ENCODE results near the gene SAP30. TPM values are rescaled to one million over a fixed set of nuclear protein-coding genes. Genes with fewer than 3 reads are reported as not detected.

The SAP30 gene
- total and polyA plus RNA-seq, 2 experiments from 2014 or later, result 9.3 to 16.5 TPM

DNA sequence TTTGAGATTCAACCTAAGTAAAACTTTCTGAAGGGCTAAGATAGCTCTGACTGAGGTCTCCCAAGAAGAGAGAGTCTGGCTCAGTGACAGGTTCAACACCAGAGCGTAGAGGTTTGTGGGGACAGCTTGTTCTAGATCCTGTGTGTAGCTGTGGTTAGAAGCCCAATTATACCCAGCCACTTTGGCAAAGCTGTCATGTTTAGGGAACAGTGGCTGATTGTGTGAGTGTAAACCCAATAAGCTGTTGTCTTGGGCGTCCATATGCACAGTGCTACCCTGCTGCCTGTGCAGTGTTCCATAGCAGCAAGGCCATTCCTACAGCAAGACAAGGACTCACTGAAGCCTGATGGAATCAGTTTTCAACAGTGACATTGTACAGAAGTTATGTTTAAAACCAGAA lies 39.3 kb downstream of the SAP30 start:
- no peaks in the 10 kb centered on the region for H3K36me3 ChIP-seq (ENCODE audit: insufficient read depth)
- Mint-ChIP-seq H3K36me3 (ENCODE audit: low read depth) (no peaks in the 10 kb centered on the region), H3K9me3 (no peaks in the 10 kb centered on the region), H3K27me3 (ENCODE audit: insufficient read depth, low read depth, poor library complexity) (peaks cover 2% of the 10 kb centered on the region), H3K27ac (no peak overlapping the region), H3K4me3 (no peak overlapping the region), H3K4me1 (no peaks in the 10 kb centered on the region; the same call in 2 of the 3 replicates)
- no peaks in the 10 kb centered on the region for H3K9me2 ChIP-seq (ENCODE audit: insufficient read depth)
- H3K4me1 ChIP-seq (ENCODE audit: insufficient read depth), result no peaks in the 10 kb centered on the region
- no peak overlapping the region for H2AFZ ChIP-seq
- H3K27ac ChIP-seq (ENCODE audit: low read depth), result no peak overlapping the region
- H3K79me2 ChIP-seq (replicated peaks; ENCODE audit: insufficient read depth), result no peaks in the 10 kb centered on the region
- no peak for TF ChIP-seq JUNB (IDR thresholded peaks at IDR 0.05; ENCODE audit: unreplicated experiment)
- TF ChIP-seq, protein P1, sequence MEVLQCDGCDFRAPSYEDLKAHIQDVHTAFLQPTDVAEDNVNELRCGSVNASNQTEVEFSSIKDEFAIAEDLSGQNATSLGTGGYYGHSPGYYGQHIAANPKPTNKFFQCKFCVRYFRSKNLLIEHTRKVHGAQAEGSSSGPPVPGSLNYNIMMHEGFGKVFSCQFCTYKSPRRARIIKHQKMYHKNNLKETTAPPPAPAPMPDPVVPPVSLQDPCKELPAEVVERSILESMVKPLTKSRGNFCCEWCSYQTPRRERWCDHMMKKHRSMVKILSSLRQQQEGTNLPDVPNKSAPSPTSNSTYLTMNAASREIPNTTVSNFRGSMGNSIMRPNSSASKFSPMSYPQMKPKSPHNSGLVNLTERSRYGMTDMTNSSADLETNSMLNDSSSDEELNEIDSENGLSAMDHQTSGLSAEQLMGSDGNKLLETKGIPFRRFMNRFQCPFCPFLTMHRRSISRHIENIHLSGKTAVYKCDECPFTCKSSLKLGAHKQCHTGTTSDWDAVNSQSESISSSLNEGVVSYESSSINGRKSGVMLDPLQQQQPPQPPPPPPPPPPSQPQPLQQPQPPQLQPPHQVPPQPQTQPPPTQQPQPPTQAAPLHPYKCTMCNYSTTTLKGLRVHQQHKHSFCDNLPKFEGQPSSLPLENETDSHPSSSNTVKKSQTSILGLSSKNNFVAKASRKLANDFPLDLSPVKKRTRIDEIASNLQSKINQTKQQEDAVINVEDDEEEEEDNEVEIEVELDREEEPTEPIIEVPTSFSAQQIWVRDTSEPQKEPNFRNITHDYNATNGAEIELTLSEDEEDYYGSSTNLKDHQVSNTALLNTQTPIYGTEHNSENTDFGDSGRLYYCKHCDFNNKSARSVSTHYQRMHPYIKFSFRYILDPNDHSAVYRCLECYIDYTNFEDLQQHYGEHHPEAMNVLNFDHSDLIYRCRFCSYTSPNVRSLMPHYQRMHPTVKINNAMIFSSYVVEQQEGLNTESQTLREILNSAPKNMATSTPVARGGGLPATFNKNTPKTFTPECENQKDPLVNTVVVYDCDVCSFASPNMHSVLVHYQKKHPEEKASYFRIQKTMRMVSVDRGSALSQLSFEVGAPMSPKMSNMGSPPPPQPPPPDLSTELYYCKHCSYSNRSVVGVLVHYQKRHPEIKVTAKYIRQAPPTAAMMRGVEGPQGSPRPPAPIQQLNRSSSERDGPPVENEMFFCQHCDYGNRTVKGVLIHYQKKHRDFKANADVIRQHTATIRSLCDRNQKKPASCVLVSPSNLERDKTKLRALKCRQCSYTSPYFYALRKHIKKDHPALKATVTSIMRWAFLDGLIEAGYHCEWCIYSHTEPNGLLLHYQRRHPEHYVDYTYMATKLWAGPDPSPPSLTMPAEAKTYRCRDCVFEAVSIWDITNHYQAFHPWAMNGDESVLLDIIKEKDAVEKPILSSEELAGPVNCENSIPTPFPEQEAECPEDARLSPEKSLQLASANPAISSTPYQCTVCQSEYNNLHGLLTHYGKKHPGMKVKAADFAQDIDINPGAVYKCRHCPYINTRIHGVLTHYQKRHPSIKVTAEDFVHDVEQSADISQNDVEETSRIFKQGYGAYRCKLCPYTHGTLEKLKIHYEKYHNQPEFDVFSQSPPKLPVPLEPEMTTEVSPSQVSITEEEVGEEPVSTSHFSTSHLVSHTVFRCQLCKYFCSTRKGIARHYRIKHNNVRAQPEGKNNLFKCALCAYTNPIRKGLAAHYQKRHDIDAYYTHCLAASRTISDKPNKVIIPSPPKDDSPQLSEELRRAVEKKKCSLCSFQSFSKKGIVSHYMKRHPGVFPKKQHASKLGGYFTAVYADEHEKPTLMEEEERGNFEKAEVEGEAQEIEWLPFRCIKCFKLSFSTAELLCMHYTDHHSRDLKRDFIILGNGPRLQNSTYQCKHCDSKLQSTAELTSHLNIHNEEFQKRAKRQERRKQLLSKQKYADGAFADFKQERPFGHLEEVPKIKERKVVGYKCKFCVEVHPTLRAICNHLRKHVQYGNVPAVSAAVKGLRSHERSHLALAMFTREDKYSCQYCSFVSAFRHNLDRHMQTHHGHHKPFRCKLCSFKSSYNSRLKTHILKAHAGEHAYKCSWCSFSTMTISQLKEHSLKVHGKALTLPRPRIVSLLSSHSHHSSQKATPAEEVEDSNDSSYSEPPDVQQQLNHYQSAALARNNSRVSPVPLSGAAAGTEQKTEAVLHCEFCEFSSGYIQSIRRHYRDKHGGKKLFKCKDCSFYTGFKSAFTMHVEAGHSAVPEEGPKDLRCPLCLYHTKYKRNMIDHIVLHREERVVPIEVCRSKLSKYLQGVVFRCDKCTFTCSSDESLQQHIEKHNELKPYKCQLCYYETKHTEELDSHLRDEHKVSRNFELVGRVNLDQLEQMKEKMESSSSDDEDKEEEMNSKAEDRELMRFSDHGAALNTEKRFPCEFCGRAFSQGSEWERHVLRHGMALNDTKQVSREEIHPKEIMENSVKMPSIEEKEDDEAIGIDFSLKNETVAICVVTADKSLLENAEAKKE (CRISPR knock-in tag; IDR thresholded peaks at IDR 0.05), result no peak
- TF ChIP-seq, protein P2, sequence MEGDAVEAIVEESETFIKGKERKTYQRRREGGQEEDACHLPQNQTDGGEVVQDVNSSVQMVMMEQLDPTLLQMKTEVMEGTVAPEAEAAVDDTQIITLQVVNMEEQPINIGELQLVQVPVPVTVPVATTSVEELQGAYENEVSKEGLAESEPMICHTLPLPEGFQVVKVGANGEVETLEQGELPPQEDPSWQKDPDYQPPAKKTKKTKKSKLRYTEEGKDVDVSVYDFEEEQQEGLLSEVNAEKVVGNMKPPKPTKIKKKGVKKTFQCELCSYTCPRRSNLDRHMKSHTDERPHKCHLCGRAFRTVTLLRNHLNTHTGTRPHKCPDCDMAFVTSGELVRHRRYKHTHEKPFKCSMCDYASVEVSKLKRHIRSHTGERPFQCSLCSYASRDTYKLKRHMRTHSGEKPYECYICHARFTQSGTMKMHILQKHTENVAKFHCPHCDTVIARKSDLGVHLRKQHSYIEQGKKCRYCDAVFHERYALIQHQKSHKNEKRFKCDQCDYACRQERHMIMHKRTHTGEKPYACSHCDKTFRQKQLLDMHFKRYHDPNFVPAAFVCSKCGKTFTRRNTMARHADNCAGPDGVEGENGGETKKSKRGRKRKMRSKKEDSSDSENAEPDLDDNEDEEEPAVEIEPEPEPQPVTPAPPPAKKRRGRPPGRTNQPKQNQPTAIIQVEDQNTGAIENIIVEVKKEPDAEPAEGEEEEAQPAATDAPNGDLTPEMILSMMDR (conservative IDR thresholded peaks at IDR 0.05; ENCODE audit: low read depth in 2 of 2), result no peak
- no peak for TF ChIP-seq EZH2 (IDR thresholded peaks at IDR 0.05; ENCODE audit: low read depth, unreplicated experiment)
- TF ChIP-seq ZNF114 (CRISPR knock-in tag; IDR thresholded peaks at IDR 0.05), result no peak
- TF ChIP-seq ZNF331 (CRISPR knock-in tag; IDR thresholded peaks at IDR 0.05; ENCODE audit: low read depth), result no peak
- no peak for TF ChIP-seq POLR2AphosphoS5 (IDR thresholded peaks at IDR 0.05; ENCODE audit: low read depth)
- TF ChIP-seq CREB1 (CRISPR knock-in tag; IDR thresholded peaks at IDR 0.05; ENCODE audit: low read depth), result no peak
- no peak for TF ChIP-seq STAT1 (IDR thresholded peaks at IDR 0.05; ENCODE audit: unreplicated experiment)
- TF ChIP-seq, protein P3, sequence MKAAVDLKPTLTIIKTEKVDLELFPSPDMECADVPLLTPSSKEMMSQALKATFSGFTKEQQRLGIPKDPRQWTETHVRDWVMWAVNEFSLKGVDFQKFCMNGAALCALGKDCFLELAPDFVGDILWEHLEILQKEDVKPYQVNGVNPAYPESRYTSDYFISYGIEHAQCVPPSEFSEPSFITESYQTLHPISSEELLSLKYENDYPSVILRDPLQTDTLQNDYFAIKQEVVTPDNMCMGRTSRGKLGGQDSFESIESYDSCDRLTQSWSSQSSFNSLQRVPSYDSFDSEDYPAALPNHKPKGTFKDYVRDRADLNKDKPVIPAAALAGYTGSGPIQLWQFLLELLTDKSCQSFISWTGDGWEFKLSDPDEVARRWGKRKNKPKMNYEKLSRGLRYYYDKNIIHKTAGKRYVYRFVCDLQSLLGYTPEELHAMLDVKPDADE (IDR thresholded peaks at IDR 0.05), result no peak
- no peak for TF ChIP-seq EZH2phosphoT487 (IDR thresholded peaks at IDR 0.05; ENCODE audit: unreplicated experiment)
- TF ChIP-seq, protein P4, sequence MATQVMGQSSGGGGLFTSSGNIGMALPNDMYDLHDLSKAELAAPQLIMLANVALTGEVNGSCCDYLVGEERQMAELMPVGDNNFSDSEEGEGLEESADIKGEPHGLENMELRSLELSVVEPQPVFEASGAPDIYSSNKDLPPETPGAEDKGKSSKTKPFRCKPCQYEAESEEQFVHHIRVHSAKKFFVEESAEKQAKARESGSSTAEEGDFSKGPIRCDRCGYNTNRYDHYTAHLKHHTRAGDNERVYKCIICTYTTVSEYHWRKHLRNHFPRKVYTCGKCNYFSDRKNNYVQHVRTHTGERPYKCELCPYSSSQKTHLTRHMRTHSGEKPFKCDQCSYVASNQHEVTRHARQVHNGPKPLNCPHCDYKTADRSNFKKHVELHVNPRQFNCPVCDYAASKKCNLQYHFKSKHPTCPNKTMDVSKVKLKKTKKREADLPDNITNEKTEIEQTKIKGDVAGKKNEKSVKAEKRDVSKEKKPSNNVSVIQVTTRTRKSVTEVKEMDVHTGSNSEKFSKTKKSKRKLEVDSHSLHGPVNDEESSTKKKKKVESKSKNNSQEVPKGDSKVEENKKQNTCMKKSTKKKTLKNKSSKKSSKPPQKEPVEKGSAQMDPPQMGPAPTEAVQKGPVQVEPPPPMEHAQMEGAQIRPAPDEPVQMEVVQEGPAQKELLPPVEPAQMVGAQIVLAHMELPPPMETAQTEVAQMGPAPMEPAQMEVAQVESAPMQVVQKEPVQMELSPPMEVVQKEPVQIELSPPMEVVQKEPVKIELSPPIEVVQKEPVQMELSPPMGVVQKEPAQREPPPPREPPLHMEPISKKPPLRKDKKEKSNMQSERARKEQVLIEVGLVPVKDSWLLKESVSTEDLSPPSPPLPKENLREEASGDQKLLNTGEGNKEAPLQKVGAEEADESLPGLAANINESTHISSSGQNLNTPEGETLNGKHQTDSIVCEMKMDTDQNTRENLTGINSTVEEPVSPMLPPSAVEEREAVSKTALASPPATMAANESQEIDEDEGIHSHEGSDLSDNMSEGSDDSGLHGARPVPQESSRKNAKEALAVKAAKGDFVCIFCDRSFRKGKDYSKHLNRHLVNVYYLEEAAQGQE (IDR thresholded peaks at IDR 0.05; ENCODE audit: unreplicated experiment), result no peak
- no peak for TF ChIP-seq NANOG (IDR thresholded peaks at IDR 0.05; ENCODE audit: borderline replicate concordance)
- H4K20me1 ChIP-seq (replicated peaks; ENCODE audit: insufficient read depth), result no peaks in the 10 kb centered on the region
- H3K4me2 ChIP-seq, result no peak overlapping the region
- no peak for DNase-seq (ENCODE audit: low spot score)
- no peak for ATAC-seq
- no peaks in the 10 kb centered on the region for H3F3A ChIP-seq (replicated peaks; ENCODE audit: low read depth)
- no peaks in the 10 kb centered on the region for H3K27me3 ChIP-seq (ENCODE audit: insufficient read depth)
- H3K4me3 ChIP-seq, result no peak overlapping the region

All from GM23338 (cell line).